ENCODE data around the gene TBC1D22A. TPM values are rescaled to one million over a fixed set of nuclear protein-coding genes. Genes with fewer than 3 reads are reported as not detected.

TBC1D22A gene
- total RNA-seq, 3 donors from 2014 or later: 19.0 to 23.6 (median 23.6) TPM

GRCh38 chr22:46931414-46931813, 169.0 kb downstream of the TBC1D22A start:
- H3K36me3 ChIP-seq: no peaks in the 10 kb centered on the region
- H3K4me3 ChIP-seq: no peak overlapping the region
- DNase-seq (ENCODE audit: low spot score in 2 of 2): no peak
- H3K9me3 ChIP-seq: no peaks in the 10 kb centered on the region
- no peaks in the 10 kb centered on the region for H3K4me1 ChIP-seq
- no peak for TF ChIP-seq POLR2A (IDR thresholded peaks at IDR 0.05)
- TF ChIP-seq, protein P1, sequence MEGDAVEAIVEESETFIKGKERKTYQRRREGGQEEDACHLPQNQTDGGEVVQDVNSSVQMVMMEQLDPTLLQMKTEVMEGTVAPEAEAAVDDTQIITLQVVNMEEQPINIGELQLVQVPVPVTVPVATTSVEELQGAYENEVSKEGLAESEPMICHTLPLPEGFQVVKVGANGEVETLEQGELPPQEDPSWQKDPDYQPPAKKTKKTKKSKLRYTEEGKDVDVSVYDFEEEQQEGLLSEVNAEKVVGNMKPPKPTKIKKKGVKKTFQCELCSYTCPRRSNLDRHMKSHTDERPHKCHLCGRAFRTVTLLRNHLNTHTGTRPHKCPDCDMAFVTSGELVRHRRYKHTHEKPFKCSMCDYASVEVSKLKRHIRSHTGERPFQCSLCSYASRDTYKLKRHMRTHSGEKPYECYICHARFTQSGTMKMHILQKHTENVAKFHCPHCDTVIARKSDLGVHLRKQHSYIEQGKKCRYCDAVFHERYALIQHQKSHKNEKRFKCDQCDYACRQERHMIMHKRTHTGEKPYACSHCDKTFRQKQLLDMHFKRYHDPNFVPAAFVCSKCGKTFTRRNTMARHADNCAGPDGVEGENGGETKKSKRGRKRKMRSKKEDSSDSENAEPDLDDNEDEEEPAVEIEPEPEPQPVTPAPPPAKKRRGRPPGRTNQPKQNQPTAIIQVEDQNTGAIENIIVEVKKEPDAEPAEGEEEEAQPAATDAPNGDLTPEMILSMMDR (IDR thresholded peaks at IDR 0.05): no peak
- H3K27me3 ChIP-seq: no peaks in the 10 kb centered on the region
- no peak overlapping the region for H3K27ac ChIP-seq
- intact Hi-C loops (cut with DNase I; ENCODE audit: low total_unique reads): no loop called here

DNA sequence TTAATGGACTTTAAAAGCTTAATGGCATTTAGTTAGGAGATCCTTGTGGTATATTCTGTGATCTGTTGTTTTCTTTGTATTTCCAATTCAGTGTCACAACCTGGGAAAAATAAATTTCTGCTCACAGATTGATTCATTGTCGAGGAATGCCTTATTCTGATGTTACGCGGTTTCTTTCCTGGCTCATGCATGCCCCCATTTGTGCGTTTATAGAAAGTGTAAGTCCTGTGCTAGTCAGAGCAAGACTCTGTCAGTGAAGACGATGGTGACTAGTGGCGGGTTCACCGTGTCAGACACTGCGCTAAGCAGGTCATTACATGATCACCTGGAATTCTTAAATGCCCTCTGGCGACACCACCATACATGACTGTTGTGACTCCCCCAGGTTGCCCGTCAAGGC, 169.4 kb downstream of the TBC1D22A start:
- H3K4me3 ChIP-seq: no peak overlapping the region
- H3K4me1 ChIP-seq: no peaks in the 10 kb centered on the region
- intact Hi-C loops (cut with DNase I; ENCODE audit: low total_unique reads): no loop called here
- H3K27ac ChIP-seq: no peak overlapping the region
- H3K27me3 ChIP-seq: no peaks in the 10 kb centered on the region
- no peak for TF ChIP-seq POLR2AphosphoS5 (IDR thresholded peaks at IDR 0.05)
- TF ChIP-seq, protein P1 (IDR thresholded peaks at IDR 0.05): no peak
- no peak for TF ChIP-seq POLR2A (IDR thresholded peaks at IDR 0.05)
- no peaks in the 10 kb centered on the region for H3K9me3 ChIP-seq
- no peaks in the 10 kb centered on the region for H3K36me3 ChIP-seq
- no peak for DNase-seq (ENCODE audit: low spot score in 2 of 2)

DNA sequence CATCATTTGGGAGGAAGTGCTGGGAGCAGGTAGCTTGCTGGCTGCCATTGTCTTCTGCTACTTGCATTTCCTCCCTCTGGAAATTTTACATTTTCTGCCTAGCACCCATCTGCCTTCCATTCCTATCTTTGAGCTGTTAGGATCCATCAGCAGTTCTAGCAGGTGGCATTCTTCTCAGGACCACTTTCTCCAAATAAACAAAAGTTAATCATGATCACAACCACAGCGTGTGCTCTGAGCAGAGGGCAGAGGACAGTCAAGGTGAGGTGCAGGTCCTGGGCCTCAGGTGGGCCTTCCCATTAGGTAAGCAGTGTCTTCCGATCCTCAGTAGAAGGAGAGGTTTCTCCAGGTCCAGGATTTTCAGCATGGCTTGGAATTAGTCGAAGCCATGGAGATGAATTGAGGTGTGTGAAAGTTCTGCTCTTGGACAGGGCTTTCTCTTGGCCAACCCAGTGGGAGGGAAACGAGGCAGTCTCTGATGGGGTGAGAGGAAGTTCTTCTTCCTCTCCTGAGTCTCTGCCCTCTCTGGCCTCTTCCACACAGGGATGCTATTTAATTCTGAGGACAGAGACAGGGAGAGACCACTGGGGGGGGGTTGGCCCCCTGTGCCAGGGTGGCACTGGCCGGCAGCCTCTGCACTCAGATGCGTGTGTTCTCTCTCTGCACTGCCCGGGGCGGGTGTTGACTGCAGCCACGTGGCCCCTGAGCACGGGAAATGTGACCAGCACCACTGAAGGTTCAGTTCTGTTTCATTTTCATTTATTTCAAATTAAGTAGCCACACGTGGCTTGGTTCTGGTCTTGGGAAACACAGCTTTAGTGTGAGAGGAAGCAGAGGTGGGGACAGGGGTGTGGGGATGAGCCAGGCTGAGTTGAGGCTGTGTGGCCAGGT, 170.8 kb downstream of the TBC1D22A start:
- intact Hi-C loops (cut with DNase I; ENCODE audit: low total_unique reads): no loop called here
- no peak for TF ChIP-seq POLR2AphosphoS5 (IDR thresholded peaks at IDR 0.05)
- no peak for TF ChIP-seq POLR2A (IDR thresholded peaks at IDR 0.05)
- TF ChIP-seq, protein P1 (IDR thresholded peaks at IDR 0.05): no peak
- DNase-seq (ENCODE audit: low spot score in 2 of 2): no peak

DNA sequence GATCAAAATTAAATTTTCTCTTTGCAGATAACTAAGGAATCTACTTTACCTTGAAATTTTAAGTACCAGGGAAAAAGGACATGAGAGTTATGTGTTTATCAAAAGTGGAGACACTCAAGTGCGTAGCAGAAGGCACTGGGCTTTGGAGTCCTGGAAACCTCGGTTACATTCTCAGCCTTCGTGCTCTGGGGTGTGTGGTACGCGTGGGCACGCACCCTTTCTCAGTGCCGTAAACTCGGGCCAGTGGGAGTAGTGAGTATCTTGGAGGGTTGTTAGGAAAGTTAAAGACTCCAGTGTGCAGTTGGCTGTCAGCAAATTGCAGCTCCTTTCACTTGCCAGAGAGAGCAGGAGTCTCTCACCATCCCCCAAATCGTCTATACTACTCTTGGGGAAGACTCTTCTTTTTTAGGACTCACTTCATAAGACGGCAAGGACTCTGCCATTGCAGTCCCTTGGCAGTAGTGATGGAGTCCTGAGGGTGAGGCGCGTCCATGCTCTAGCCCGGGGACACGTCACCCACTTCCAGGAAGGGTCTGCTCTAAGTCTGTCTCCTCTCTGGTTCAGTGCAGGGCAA, 171.8 kb downstream of the TBC1D22A start:
- no peak for DNase-seq (ENCODE audit: low spot score in 2 of 2)
- intact Hi-C loops (cut with DNase I; ENCODE audit: low total_unique reads): no loop called here
- no peak overlapping the region for H3K27ac ChIP-seq
- H3K4me1 ChIP-seq: no peaks in the 10 kb centered on the region
- TF ChIP-seq POLR2A (IDR thresholded peaks at IDR 0.05): no peak
- TF ChIP-seq, protein P1 (IDR thresholded peaks at IDR 0.05): no peak
- no peak for TF ChIP-seq POLR2AphosphoS5 (IDR thresholded peaks at IDR 0.05)
- H3K27me3 ChIP-seq: no peaks in the 10 kb centered on the region
- H3K4me3 ChIP-seq: no peak overlapping the region
- no peaks in the 10 kb centered on the region for H3K9me3 ChIP-seq
- H3K36me3 ChIP-seq: no peaks in the 10 kb centered on the region

More for the DNA sequence above, 170.8 kb downstream of the TBC1D22A start:
- H3K4me1 ChIP-seq: no peaks in the 10 kb centered on the region
- H3K27ac ChIP-seq: no peak overlapping the region
- H3K4me3 ChIP-seq: no peak overlapping the region
- H3K27me3 ChIP-seq: no peaks in the 10 kb centered on the region
- no peaks in the 10 kb centered on the region for H3K9me3 ChIP-seq
- no peaks in the 10 kb centered on the region for H3K36me3 ChIP-seq
